HS-27A (cell line): ENCODE measurements around the gene ITGA11.

ENCODE experiments used
- DNase-seq: peaks from one replicate; pipeline ENCODE4 v3.0.0-alpha.2; 2012; ENCODE audit warnings: low read depth, missing footprints

ITGA11 gene

DNA sequence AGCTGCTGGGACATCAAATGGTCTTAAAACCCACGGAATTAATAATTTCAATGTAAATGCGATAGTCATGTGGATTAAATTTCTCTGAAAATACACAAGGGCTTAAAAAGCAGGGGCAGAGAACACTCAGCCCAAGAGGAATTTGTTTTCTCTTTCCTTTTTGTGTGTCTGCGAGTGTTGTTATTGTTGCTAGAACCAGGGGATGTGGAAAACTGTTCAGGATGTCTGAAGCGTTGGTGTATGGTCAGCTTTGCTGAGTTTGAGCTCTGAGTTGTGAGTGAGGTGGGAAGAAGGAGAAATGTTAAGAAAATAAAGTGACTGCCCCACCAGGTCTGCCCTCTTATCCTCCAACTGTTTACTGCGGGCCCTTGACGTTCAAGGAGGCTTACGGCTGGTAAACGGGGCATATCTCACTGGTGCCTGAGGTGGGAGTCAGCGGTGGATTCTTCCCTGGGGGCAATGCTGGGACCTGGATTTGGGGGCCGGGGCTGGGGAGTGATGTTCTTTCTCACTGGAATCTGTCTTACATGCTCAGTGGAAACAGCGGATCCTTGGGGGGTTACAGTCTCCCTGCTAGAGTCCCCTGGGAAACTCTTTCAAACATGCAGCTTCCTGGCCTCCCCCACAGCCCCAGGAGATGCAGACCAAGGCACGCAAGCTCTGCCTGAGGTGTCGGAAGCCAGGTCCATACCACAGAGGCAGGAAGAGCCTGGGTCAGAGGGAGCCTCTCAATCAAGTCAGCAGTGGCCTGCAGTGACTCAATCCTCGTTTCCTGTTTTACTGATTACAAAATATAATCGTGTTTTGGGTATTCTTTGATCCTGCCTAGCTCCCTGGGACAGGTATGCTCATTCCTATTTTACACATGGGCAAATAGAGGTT, 41.8 kb downstream of the ITGA11 start:
- DNase-seq = no peak

- DNase-seq = no peak
These were observed 42.7 kb downstream of the ITGA11 start for GRCh38 chr15:68389041-68389930.

DNA sequence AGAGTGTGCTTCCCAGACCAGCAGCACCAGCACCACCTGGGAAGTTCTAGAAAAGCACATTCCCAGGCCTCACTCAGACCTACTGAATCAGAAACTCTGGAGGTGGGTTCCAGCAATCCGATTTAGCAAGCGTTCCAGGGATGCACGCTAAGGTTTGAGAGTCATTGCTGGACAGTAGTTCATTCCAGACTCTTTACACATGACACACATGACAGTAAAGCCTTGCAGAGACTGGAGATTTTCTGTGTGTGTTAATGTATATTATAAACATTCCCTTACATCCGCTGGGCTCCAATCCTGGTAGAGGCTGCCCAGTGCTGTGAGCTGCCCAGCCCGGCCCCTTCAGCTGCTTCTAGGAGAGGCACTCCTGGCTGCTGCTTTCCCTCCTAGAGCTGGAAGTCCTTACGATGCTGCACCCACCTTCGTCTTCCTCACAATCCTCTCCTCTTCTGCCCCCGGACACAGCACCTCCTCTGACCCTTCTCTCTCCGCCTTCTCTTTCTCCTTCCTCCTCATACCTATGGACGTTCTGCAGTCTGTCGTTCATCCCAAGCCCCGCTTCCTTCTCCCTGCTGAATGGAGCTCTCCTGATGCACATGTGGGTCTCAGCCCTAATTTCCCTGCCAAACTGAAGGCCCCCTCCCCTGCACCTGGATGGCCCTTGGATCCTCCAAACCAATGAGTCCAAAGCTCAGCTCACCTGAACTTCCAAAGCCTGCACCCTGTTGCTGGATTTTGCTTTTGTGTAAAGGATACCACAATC, 44.4 kb downstream of the ITGA11 start:
- no peak for DNase-seq

- no peak for DNase-seq
These were observed 45.2 kb downstream of the ITGA11 start for GRCh38 chr15:68386587-68387288.

DNA sequence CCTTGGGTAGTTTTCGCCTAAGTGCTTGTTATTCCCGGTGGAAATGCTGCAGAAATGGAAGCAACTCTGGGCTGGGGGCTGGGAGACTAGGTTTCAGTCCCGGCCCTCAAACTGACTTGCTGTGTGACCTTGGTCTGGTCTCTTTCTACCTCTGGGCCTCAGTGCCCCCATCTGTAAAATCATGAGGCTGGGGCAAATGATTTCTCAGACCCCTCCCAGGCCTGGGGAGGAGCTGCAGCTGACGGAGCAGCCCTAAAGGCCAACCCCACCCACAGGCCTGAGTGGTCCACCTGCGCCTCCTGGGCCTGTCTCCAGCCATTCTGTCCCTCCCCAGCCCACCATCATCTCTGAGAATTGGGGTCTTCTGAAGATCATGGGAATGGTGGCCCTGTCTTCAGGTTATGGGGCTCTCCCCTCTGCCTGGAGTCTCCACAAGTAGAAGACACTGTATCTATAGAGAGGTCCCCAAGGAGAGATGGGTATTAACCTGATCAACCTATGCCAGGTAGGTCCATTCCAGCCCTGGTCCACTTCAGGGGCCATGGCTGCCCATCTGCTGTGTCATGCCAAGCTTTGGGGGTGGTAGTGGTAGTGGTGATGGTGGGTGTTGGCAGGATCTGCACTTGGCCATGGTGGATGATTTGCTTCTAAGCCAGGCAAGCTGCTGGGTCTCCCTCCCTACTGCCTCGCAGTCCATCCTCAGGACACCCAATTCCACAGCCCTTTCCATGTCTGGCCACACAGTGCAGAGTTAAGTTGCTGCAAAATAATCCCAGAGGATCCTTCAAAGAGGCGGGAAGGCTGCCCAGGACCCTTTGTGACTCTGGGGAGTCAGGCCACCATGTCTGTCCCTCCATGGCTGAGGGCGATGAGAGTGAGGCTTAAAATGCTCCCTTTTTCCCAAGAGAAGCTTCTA, 46.0 kb downstream of the ITGA11 start:
- no peak for DNase-seq

DNA sequence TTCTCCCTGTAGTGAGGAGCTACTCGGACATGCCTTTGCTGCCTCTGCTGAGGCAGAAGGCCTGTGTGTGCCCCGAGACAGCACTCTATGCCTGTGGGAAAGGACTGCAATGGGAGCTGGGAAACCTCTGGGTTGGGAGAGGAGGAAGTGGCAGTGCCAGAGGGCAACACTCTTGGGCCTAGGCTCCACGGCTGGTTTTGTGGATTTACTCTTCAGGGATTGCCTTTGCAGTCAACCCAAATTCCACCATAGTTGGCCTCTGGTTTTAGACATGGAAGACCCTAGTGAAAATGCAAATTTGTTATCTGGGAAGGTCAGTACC, 46.8 kb downstream of the ITGA11 start:
- DNase-seq = no peak

DNA sequence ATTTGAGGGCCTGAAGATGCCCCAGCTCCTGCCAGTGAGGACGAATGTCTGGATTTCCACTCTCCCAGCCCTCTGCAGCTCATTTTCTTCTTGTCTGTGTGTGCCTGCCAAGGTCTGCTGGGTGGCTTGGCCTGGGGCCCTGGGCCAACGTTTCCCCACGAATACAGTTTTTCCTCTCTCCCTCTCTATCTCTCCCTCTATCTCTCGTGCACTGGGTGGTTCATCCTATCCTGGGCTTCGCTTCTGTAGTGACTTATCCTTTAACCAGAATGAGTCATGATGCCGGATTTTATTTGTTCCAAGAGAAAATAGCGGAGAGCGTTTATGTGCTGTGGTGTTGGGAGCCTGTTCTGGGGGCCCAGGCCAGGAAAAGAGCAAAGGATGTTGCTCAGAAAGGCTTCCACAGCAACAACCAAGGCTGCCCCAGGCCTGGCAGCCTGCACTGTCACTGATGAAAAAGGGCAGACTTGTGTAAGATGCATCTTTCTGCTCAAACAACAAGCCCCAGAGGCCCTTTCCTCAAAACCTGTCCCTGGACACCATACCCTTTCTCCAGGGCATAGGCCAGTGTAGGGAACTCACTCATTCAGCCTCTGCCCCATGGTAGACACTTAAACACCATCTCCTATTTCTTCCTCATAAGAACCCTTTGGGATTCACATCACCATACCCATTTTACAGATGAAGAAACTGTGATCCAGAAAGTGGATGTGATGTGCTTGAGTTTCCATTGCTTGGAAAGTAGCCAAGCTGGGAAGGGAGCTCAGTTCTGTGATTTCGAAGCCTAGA, 47.3 kb downstream of the ITGA11 start:
- DNase-seq = peak; percentile 86

- peak; percentile 53 for DNase-seq
These were observed 48.5 kb downstream of the ITGA11 start for GRCh38 chr15:68383161-68384074.

- DNase-seq = no peak
These were observed 49.5 kb downstream of the ITGA11 start for GRCh38 chr15:68382286-68383007.

DNA sequence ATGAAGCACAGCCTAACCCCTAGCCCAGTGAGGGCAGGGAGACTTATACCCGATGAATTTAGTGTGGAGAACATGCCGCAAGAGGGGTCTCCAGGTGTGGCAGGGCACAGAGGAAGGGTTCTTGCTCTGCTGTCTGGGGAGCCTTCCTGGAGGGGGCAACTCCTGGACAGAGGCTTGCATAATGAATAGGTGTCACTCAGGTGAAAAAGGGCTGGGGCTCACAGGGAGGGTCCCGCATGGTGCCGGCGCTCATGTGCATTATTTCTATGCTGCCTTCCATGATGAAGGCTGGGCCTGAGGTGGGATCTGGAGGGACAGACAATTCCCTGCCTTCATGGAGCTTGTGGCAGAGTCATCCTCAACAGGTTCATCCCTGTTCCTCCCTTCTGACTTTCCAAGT, 51.5 kb downstream of the ITGA11 start:
- no peak for DNase-seq

DNA sequence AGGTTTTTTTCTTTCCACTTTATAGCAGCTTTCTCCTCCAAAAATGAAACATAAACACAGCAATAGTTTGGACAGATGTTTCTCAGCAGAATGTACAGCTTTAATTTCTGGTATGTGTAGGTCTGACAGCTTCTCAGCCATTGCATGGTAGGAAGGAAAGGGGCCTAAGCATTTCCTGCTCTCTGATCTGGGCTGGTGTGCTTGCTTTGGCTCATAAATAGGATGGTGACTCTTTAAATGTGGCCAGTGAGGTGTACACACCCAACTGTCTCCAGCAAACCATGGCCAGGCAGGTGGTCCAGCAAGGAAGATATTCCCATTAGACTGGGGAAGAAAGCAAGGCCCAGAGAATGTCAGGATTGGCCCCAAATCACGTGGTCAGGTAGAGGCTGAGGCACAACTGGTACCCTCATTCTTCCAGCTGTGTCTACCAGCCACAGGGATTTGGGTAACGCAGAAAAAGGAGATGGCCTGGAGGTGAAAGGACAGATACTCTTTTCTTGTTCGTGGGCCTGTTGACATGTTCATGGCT, 52.1 kb downstream of the ITGA11 start:
- no peak for DNase-seq

- no peak for DNase-seq
These were observed 52.8 kb downstream of the ITGA11 start for GRCh38 chr15:68379058-68379758.

- DNase-seq = no peak
These were observed 53.4 kb downstream of the ITGA11 start for GRCh38 chr15:68378595-68378994.

GRCh38 chr15:68377766-68378165, 54.2 kb downstream of the ITGA11 start:
- no peak for DNase-seq

DNA sequence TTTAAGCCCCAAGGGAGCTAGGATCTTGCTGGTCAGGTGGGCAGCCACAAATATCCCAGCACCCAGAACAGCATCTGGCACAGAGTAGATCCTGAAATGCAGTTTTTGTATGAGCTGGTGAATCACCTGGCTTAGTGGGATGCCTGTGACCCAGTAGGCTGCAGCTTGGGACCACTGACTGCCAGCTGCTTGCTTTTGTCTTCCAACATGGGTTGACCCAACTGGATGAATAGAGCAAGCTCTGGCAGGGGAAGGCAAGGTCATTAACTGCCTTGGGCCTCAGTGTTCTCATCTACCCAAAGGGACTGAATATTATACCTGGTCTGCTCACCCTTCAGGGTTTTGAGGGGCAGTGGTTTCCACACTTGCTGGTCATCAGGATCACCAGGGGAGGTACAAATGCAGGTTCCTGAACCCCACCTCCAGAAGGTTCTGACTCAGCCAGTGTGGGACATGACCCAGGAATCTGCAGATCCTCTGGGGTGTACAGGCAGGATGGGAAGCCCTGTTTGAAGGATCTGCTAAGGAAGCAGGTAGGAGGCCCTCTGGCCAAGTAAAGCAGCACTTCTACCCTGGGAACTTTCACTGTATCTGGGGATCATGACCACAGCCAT, 55.4 kb downstream of the ITGA11 start:
- DNase-seq = no peak

- DNase-seq = no peak
These were observed 56.2 kb downstream of the ITGA11 start for GRCh38 chr15:68375716-68376220.
